HepG2 (cell line): ENCODE data around the gene PXMP4. TPM values are rescaled to one million over a fixed set of nuclear protein-coding genes. Genes with fewer than 3 reads are reported as not detected.

Source experiments
- AKAP8 ChIP-seq: sonication (generic); formaldehyde crosslinking; IDR thresholded peaks from 2 replicates; pipeline ENCODE4 v1.5.1; 2020; ENCODE audit warnings: mild to moderate bottlenecking, missing genetic modification reagents
- HDAC1 ChIP-seq: sonication (generic); formaldehyde crosslinking; IDR thresholded peaks from 2 replicates; pipeline ENCODE4 v1.5.1; 2020; ENCODE audit warnings: mild to moderate bottlenecking, missing genetic modification reagents
- KDM6A ChIP-seq: IDR thresholded peaks from 2 replicates; pipeline ENCODE4 v1.6.1; 2016; ENCODE audit warnings: low read depth
- NBN ChIP-seq: fragments of 450-650 bp; conservative IDR thresholded peaks from 2 replicates; pipeline ENCODE4 v1.6.1; 2017
- NFRKB ChIP-seq: fragments of 450-650 bp; IDR thresholded peaks from 2 replicates; pipeline ENCODE4 v1.6.1; 2017
- ONECUT2 ChIP-seq: sonication (generic); formaldehyde crosslinking; IDR thresholded peaks from 2 replicates; pipeline ENCODE4 v1.4.0; 2020; ENCODE audit warnings: missing genetic modification reagents
- POLR2AphosphoS2 ChIP-seq: IDR thresholded peaks from 2 replicates; pipeline ENCODE4 v1.6.1; 2011; ENCODE audit warnings: low read depth, low read length, improper control_type of control experiment
- RORA ChIP-seq: sonication (generic); formaldehyde crosslinking; IDR thresholded peaks from 2 replicates; pipeline ENCODE4 v1.5.0; 2020; ENCODE audit warnings: mild to moderate bottlenecking, missing genetic modification reagents, moderate library complexity
- RXRA ChIP-seq: sonication (generic); formaldehyde crosslinking; IDR thresholded peaks from 2 replicates; pipeline ENCODE4 v1.5.1; 2020; ENCODE audit warnings: missing genetic modification reagents
- ZBTB20 ChIP-seq: sonication (generic); formaldehyde crosslinking; IDR thresholded peaks from 2 replicates; pipeline ENCODE4 v1.8.1; 2023; ENCODE audit warnings: missing genetic modification reagents, low read depth, mild to moderate bottlenecking, borderline replicate concordance
- ZFP36L2 ChIP-seq: sonication (generic); formaldehyde crosslinking; IDR thresholded peaks from 2 replicates; pipeline ENCODE4 v1.4.0; 2020; ENCODE audit warnings: missing genetic modification reagents
- ZFP37 ChIP-seq: sonication (generic); formaldehyde crosslinking; IDR thresholded peaks from 2 replicates; pipeline ENCODE4 v1.4.0; 2020; ENCODE audit warnings: missing genetic modification reagents, borderline replicate concordance
- ZNF12 ChIP-seq: sonication (generic); formaldehyde crosslinking; IDR thresholded peaks from 2 replicates; pipeline ENCODE4 v1.5.0; 2020; ENCODE audit warnings: missing genetic modification reagents
- ZNF180 ChIP-seq: sonication (generic); formaldehyde crosslinking; IDR thresholded peaks from 2 replicates; pipeline ENCODE4 v1.4.0; 2020; ENCODE audit warnings: low read depth, missing genetic modification reagents, borderline replicate concordance
- ZNF24 ChIP-seq: fragments of 450-650 bp; IDR thresholded peaks from 2 replicates; pipeline ENCODE4 v1.6.1; 2017; ENCODE audit warnings: antibody characterized with exemption, mild to moderate bottlenecking
- ZNF607 ChIP-seq: sonication (generic); formaldehyde crosslinking; IDR thresholded peaks from 2 replicates; pipeline ENCODE4 v1.5.1; 2020; ENCODE audit warnings: missing genetic modification reagents, mild to moderate bottlenecking, borderline replicate concordance
- ZNF724P ChIP-seq: sonication (generic); formaldehyde crosslinking; IDR thresholded peaks from 2 replicates; pipeline ENCODE4 v1.8.0; 2022; ENCODE audit warnings: missing genetic modification reagents, borderline replicate concordance
- ZNF781 ChIP-seq: sonication (generic); formaldehyde crosslinking; IDR thresholded peaks from 2 replicates; pipeline ENCODE4 v1.5.1; 2020; ENCODE audit warnings: borderline replicate concordance, mild to moderate bottlenecking, missing genetic modification reagents; ENCODE audit errors: not compliant biosample characterization
- polyA plus RNA-seq, 8 experiments: library from polyadenylated mRNA; depleted of rRNA in 3 of 8; stranded (reverse) in 7 of 8; unstranded in 1 of 8; fragments of >200 nt; fragmentation: Illumina TruSeq in 4 of 8; extraction: Trizol in 4 of 8; gene quantifications; 2 replicates each; pipeline versions ENCODE4 v1.2.1 to v1.2.3, GENCODE V29; 2011 to 2016; ENCODE audit warnings: low read depth in 4 of 8, missing spikeins in 1 of 8, mixed read lengths in 1 of 8; ENCODE audit not compliant: insufficient read depth in 1 of 8
- total RNA-seq, 5 experiments: library from RNA; depleted of rRNA; stranded (reverse); fragments of >200 nt; fragmentation: Illumina TruSeq; extraction: Trizol; gene quantifications; 2 replicates each; pipeline ENCODE4 v1.2.3, GENCODE V29; 2016; ENCODE audit warnings: low read depth in 1 of 5
- TF ChIP-seq, protein P1 (sequence below): sonication (generic); formaldehyde crosslinking; IDR thresholded peaks from 2 replicates; pipeline ENCODE4 v1.8.0; 2022; ENCODE audit warnings: missing genetic modification reagents, mild to moderate bottlenecking, moderate library complexity, borderline replicate concordance
- TF ChIP-seq, protein P2 (sequence below): sonication (generic); formaldehyde crosslinking; IDR thresholded peaks from 2 replicates; pipeline ENCODE4 v1.5.0; 2020; ENCODE audit warnings: missing genetic modification reagents
- TF ChIP-seq, protein P3 (sequence below): sonication (generic); formaldehyde crosslinking; IDR thresholded peaks from 2 replicates; pipeline ENCODE4 v1.5.0; 2020; ENCODE audit warnings: mild to moderate bottlenecking, missing genetic modification reagents, moderate library complexity
- TF ChIP-seq, protein P4 (sequence below): sonication (generic); formaldehyde crosslinking; IDR thresholded peaks from 2 replicates; pipeline ENCODE4 v1.9.0; 2021; ENCODE audit warnings: missing genetic modification reagents, mild to moderate bottlenecking, borderline replicate concordance
- TF ChIP-seq, protein P5 (sequence below): sonication (generic); formaldehyde crosslinking; IDR thresholded peaks from 2 replicates; pipeline ENCODE4 v1.5.0; 2020; ENCODE audit warnings: mild to moderate bottlenecking, missing genetic modification reagents

The PXMP4 gene
- total and polyA plus RNA-seq, 2 of the 13 experiments (the other 11 are each of a cell fraction or from before 2014, with no cell fraction given): not detected

DNA sequence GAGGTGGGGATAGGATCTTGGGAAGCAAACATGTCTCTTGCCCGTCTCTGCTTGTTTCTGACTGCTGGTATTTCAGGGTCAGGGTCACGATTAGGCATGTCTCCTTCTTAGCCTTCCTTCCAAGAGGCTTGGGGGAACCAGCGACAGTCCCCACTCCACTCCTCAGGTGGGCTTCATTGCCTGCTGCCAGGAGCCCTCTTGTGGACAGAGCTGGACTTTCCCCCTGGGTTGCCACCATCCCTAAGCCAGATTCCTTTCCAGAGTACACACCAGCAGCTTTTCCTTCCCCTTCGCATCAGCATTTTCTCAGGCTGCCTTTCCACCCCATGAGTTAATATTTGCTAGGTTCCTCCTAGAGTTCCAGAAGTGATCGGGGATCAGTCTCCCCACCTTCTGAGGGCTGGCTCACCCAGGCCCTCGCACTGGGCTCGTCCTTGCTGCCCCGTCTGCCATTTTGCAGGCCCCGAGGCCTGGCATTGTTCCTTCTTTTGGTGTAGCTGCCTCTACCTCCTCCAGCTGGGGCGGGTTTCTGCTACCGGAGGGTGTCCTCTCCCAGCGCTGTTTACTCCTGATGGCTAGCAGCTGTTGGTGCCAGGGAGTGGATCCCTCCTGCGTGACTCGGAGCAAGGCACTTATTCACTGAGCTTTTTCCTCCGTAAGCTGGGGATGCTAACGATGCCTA is 66.8 kb downstream of the PXMP4 start (continued):
- TF ChIP-seq, protein P1, sequence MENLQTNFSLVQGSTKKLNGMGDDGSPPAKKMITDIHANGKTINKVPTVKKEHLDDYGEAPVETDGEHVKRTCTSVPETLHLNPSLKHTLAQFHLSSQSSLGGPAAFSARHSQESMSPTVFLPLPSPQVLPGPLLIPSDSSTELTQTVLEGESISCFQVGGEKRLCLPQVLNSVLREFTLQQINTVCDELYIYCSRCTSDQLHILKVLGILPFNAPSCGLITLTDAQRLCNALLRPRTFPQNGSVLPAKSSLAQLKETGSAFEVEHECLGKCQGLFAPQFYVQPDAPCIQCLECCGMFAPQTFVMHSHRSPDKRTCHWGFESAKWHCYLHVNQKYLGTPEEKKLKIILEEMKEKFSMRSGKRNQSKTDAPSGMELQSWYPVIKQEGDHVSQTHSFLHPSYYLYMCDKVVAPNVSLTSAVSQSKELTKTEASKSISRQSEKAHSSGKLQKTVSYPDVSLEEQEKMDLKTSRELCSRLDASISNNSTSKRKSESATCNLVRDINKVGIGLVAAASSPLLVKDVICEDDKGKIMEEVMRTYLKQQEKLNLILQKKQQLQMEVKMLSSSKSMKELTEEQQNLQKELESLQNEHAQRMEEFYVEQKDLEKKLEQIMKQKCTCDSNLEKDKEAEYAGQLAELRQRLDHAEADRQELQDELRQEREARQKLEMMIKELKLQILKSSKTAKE (CRISPR knock-in tag): no peak
- TF ChIP-seq ZNF180 (CRISPR knock-in tag): no peak
- TF ChIP-seq POLR2AphosphoS2: peak; percentile 69; the same call in 1 of the 2 replicates
- peak; percentile 33; the same call in 1 of the 2 replicates for TF ChIP-seq RXRA (CRISPR knock-in tag)
- peak; percentile 92 for TF ChIP-seq AKAP8 (CRISPR knock-in tag)
- TF ChIP-seq ZNF12 (CRISPR knock-in tag): no peak
- no peak for TF ChIP-seq ZFP36L2 (CRISPR knock-in tag)
- TF ChIP-seq ZNF724P (CRISPR knock-in tag): 0 out of 2 replicates have a peak, but pooled peaks have one; percentile 70
- no peak for TF ChIP-seq ZNF781 (CRISPR knock-in tag)
- TF ChIP-seq ZNF607 (CRISPR knock-in tag): no peak
- no peak for TF ChIP-seq KDM6A (CRISPR knock-in tag)
- TF ChIP-seq ZNF24: no peak
- TF ChIP-seq, protein P2, sequence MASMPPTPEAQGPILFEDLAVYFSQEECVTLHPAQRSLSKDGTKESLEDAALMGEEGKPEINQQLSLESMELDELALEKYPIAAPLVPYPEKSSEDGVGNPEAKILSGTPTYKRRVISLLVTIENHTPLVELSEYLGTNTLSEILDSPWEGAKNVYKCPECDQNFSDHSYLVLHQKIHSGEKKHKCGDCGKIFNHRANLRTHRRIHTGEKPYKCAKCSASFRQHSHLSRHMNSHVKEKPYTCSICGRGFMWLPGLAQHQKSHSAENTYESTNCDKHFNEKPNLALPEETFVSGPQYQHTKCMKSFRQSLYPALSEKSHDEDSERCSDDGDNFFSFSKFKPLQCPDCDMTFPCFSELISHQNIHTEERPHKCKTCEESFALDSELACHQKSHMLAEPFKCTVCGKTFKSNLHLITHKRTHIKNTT (CRISPR knock-in tag): no peak
- TF ChIP-seq HDAC1 (CRISPR knock-in tag): no peak
- TF ChIP-seq, protein P3, sequence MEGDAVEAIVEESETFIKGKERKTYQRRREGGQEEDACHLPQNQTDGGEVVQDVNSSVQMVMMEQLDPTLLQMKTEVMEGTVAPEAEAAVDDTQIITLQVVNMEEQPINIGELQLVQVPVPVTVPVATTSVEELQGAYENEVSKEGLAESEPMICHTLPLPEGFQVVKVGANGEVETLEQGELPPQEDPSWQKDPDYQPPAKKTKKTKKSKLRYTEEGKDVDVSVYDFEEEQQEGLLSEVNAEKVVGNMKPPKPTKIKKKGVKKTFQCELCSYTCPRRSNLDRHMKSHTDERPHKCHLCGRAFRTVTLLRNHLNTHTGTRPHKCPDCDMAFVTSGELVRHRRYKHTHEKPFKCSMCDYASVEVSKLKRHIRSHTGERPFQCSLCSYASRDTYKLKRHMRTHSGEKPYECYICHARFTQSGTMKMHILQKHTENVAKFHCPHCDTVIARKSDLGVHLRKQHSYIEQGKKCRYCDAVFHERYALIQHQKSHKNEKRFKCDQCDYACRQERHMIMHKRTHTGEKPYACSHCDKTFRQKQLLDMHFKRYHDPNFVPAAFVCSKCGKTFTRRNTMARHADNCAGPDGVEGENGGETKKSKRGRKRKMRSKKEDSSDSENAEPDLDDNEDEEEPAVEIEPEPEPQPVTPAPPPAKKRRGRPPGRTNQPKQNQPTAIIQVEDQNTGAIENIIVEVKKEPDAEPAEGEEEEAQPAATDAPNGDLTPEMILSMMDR (CRISPR knock-in tag): peak; percentile 99
- TF ChIP-seq ZBTB20: peak; percentile 73; the same call in 1 of the 2 replicates
- TF ChIP-seq ONECUT2 (CRISPR knock-in tag): no peak
- no peak for TF ChIP-seq ZFP37 (CRISPR knock-in tag)
- TF ChIP-seq, protein P4, sequence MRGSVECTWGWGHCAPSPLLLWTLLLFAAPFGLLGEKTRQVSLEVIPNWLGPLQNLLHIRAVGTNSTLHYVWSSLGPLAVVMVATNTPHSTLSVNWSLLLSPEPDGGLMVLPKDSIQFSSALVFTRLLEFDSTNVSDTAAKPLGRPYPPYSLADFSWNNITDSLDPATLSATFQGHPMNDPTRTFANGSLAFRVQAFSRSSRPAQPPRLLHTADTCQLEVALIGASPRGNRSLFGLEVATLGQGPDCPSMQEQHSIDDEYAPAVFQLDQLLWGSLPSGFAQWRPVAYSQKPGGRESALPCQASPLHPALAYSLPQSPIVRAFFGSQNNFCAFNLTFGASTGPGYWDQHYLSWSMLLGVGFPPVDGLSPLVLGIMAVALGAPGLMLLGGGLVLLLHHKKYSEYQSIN (CRISPR knock-in tag): no peak
- no peak for TF ChIP-seq RORA (CRISPR knock-in tag)
- TF ChIP-seq NBN: no peak
- TF ChIP-seq NFRKB: no peak
- TF ChIP-seq, protein P5, sequence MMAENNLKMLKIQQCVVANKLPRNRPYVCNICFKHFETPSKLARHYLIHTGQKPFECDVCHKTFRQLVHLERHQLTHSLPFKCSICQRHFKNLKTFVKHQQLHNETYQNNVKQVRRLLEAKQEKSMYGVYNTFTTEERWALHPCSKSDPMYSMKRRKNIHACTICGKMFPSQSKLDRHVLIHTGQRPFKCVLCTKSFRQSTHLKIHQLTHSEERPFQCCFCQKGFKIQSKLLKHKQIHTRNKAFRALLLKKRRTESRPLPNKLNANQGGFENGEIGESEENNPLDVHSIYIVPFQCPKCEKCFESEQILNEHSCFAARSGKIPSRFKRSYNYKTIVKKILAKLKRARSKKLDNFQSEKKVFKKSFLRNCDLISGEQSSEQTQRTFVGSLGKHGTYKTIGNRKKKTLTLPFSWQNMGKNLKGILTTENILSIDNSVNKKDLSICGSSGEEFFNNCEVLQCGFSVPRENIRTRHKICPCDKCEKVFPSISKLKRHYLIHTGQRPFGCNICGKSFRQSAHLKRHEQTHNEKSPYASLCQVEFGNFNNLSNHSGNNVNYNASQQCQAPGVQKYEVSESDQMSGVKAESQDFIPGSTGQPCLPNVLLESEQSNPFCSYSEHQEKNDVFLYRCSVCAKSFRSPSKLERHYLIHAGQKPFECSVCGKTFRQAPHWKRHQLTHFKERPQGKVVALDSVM (CRISPR knock-in tag): peak; percentile 13; the same call in 1 of the 2 replicates
